Inferior parietal cortex (tissue), 1 donor: Measurements from ENCODE around the gene TANC1.

ENCODE experiments used
- DNase-seq: peaks from one replicate; pipeline ENCODE4 v3.0.0-alpha.2; 2016; ENCODE audit errors: extremely low spot score

TANC1 gene

DNA sequence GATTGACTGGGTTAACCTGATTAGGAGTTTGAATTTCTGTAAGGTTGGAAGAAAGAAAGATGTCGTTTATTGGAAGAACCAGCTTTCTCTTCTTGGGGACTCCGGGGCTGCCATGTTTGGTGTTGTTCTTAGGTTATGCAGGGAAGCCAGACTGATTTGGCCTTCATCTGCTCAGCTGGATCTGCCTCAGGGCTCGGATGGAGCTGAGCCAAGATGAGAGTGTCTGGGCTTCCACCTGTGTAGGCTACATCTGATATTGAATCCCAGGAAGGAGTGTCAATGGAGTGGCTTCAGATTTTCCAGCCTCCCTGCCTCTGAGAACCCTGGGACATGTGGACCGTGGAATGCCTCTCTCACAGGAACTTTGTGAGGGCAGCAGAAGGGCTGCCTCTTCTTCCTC is 192.0 kb downstream of the TANC1 start:
- DNase-seq: no peak

DNA sequence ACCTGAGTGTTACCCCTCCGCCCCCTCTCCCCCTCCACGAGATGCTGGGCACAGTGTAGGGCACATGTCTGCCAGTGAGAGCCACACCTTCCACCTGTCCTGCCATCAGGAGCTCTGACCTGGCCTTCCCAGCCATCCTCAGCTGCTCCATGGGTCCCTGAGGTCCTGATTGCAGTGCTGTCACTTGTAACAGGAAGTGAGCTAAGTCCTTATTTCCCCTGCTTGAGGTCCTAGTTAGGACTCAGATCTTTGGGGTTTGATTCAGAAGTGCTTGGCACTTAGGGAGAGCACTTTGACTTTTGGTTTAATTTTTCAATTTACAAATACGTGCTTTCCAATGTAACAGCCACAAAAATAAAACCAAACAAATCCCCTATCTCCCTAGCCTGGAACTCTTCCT is 192.5 kb downstream of the TANC1 start:
- no peak for DNase-seq

DNA sequence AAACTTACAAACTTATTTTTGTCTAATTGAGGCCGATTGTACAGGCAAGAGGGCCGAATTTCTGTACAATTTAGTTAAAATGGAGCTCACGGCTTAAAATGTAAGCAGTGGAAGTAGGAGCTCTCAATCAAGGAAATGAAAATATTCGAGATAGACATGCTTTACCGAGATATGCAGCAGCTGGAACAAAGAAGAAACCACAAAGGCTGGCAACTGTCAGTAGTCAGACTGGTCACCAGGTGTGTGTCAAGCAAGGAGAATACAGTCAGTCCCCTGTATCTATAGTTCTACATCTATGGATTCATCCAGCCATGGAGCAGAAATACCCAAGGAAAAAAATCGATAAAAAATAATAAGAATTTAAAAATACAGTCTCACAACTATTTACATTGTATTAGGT is 195.5 kb downstream of the TANC1 start:
- no peak for DNase-seq

DNA sequence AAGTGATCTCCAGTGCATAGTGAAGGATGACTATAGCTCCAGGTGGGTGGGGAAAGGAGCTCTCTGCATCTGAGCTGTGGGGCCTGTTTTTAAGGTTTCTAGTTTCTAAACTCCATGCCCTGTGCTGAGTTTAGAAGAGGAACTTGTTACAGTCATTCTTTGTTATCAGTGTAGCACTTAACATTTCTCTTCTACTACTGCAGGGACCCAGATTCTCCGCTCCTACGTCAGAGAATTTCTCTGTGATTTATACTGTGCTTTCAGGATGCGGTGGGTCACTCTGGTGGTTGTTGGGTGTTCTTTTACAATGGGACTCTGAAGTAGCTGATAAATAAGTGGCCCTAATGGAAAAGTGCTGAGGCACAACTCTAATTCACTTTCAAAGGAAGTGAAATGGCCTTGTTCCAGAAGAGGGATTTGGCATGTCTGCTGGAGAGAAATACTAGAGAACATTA is 196.0 kb downstream of the TANC1 start:
- DNase-seq: no peak

DNA sequence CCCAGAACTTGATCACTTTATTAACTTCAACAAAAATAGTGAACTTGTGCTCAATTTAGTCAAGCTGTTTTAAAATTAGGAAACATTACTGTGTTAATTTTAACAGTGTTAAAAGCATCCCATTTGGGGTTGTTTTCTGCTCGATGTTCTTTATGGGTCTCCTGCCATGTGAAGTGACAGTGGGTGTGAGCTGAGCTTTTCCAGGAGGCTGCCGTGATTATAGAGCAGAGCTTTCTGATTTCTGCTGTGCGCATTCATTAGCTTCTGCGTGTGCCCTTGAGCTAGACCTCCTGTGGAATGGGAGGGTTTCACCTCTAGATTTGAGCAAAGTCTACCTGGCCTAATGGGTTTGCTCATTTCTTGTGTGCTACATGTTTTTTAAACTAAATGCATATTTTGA is 196.6 kb downstream of the TANC1 start:
- no peak for DNase-seq

DNA sequence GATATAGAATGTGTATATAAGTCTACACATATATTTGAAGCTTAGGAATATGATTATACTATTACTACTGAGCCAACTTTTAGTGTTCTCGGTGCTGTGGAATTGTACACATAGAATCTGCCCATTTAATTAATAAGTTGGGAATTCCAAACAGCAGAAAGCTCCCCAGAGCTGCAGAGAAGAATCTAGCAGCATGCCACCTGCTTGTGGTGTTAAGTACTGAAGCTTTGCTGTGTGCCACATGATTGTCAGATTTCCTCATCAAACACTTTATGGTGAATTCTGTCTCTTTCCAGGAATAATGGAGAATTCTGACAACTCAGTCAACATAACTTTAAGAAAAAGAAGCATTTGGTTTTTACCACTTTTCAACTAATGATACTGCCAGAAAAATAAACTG is 200.3 kb downstream of the TANC1 start:
- DNase-seq: no peak

DNA sequence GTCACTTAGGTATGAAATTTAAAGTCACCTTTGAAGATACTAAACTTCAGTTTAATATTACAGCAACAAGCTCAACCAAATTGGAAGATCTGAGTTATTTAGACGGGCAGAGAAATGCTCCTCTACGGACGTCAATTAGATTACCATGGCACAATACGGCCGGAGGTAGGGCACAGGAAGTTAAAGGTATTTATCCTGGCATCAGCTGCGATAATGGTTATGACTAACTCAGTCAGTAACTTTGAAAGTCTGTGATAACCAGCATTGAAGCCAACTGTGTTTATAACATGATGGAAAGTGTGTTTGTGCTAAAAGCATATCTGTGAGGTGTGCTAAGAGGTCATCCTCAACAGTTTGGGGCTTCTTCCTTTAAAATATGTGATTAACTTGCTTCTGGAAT is 200.7 kb downstream of the TANC1 start:
- no peak for DNase-seq

DNA sequence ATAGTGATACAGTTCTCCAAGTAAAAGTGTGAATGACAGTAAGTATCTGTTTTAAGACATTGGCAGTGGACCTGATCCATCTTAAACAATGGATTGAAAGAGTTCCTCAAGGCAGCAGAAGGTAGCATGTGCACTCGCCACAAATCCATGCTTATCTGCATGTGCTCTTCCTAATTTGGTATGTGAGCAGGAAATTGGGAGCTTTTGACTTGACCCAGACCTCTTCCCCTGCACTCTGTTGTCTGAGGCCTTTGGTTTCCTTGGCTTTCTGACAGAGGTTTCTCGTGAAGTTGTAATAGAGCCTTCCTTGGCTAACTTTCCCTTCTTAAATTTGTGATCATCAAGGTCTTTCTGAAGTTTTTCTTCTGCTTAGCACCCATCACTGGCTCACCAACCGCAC is 204.0 kb downstream of the TANC1 start:
- DNase-seq: no peak

DNA sequence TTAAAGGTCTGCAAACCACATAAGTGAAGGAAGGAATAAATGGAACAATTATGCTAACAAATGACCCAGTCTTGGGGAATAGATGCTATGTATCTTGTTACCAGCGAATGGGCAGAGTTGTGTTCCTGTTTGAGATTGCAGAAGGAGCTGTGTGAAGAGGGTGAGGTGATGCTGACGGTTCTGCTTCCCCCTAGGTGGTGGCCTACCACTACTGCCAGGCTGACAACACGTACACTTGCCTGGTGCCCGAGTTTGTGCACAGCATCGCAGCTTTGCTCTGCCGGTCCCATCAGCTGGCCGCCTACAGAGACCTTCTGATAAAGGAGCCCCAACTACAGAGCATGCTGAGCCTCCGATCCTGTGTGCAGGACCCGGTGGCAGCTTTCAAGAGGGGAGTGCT is 206.3 kb downstream of the TANC1 start:
- DNase-seq: no peak

DNA sequence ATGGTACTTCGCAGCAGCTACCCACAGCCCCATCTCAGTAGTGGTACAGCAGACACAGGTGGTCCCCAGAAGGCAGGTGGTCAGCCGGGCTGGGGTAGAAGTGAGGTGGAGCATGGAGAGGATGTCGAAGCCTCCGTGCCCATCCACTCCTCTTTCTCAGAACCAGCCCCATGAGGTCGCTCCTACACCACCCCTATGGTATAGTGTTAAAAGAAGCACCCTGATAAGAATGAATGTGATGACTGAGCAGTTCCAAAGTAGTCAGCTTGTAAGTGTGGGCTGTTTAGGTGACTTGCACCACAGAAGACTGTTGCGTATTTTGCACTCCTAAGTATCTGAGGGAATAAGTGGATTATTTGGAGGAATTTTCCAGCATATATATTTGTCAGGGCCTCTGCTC is 206.7 kb downstream of the TANC1 start:
- DNase-seq: no peak

DNA sequence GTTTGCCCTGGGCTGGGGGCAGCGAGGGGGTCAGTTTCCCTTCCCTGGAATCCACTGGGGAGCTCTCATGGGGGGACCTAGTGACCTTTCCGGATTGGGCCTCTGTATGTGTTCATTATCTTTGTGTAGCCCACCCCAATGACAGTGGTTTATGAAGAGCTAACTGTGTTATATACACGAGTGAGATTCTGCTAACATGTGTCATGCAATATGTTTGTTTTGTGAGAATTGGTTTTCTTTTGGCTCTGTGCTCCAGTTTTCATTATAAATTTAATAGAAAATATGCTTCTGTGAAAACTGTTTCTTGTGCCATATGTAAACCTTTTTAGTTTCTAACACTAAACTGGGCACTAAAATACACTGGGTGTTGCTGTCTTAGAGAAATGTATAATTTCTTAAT is 207.5 kb downstream of the TANC1 start:
- DNase-seq: no peak

DNA sequence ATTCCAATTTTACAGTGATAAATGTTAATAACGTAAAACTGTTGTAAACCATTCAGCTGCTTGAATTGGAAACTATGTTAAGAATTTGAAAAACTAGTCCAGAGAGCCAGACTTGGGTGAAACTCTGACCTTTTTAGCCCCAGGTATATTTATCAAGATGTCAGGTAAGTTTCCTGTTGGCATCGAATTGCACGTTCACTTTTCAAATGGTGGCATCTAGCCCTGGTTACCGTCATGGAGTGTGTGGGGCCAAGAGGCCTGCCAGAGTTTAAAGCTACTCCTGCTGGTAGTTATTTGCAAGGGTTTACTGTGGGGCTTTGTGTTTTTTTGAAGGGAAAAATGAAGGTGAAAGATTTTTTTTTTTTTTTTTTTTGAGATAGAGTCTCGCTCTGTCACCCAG is 208.1 kb downstream of the TANC1 start:
- no peak for DNase-seq

DNA sequence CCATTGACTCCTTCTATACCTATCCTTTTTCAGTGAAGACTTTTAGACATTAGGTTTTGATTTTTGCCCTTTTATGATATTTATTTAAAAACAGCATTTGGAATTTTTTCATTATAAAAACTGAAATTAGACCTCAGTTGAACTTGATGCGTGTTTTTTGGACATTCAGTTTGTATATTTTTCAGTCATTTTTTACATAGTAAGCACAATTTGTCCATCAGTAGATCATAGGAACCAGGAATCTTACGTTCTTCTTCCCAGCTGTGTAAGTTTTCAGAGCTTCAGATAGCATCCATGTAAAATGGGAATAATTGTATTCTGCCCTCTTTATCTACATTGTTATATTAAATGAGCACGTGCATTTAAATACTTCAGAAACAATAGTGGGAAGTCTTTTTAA is 208.9 kb downstream of the TANC1 start:
- DNase-seq: no peak

DNA sequence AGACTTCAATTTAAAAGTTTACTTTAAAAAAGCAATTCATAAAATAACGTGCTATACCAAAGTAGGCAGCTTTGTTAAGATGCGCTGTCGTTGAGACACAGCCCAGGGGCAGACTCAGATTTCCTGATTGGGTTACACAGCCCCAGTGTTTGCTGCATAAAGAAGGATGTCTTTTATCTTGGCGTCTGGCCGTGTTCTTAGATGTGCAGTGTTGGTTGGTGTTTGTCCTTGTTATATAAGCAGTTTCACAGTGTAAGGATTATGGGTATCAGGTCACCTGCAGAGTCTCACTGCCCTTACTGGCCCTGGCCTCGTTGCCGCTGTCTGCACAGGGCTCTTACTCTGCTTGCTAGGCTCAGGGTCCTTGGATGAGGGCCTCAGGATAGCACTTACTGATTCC is 209.5 kb downstream of the TANC1 start:
- no peak for DNase-seq

DNA sequence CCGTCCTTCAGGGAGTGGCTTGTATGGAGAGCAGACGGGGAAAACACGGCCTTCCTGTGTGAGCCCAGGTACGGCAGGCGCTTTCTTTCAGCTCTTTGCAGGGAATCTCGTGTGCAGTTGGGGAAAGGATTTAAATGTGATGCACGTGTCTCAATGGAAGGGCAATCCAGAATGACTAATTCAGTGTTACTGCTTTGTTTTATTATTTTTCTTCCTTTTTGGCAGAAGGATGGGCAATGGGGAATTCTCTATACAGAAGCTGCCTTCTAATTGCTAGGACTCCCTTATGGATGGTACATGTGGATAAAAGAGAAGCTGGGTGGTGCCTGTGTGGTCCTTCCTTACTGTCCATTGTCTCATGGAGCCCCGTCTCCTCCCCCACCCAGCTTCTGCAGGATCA is 210.7 kb downstream of the TANC1 start:
- DNase-seq: no peak

DNA sequence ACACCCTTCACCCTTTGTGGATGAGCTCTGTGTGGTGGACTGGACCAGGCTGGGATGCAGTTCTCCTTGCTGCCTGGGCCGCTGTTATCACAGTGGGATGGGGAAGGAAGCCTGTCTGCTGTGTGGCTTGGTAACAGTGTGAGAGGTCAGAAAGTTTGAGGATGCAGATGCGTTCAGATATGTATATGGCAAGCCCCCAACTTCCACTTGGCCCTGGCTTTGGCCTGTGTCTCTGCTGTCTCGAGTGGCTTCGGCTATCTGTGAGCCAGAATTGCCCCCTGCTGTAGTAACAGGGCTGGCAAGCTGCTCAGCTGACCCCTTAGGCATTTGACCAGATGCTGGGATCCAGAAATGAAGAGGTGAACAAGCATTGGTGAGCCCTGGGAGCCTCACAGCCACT is 211.3 kb downstream of the TANC1 start:
- DNase-seq: no peak

DNA sequence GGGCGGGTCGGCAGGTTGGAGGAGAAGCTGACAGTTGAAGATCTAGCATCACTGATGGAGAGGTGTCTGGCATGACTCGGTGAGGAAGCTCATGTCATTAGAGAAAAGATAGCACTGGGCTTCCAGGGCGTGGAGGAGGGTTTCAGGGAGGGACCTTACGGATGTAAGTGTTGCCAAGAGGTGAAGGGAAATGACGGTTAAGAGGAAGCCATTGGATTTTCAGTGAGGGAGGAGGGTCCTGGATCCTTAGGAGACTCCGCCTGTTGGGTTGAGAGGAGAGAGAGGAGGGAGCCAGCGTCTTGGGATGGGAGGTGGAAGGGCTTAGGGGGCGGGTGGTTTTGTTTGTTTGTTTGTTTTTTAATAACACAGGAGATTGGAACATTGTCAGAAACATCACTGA is 214.9 kb downstream of the TANC1 start:
- no peak for DNase-seq

DNA sequence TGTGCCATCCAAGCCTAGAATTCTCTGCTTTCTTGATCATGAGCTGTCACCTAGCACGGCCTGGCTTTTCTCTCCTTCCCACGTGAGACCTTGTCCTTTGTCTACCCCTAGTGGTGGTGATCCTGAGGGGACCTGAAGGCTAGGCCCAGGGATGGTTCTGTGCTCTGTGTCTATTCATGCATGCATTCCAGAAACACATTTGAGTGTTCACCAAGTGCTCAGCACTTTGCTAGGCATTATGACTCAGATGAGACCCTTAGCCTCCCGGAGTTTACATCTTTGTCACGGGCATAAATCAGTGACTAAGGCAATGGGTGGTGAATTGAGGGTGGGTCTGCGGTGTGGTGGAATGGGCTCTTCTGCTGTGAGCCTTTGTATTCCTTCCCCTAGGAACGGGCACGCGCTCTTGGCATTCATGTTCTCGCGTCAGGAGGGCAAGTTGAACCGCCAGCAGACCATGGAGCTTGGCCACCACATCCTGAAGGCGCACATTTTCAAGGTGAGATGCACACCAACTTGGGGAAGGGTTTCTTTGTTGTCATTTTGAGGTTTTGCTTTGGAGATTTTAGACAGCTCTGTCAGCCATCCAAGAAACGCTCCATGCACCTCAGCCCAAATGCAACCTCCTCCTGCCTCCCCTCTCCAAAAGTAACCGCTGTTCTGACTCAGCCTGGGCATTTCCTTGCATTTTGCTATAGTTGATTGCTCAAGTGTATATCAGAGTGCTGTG is 217.1 kb downstream of the TANC1 start:
- DNase-seq: no peak

DNA sequence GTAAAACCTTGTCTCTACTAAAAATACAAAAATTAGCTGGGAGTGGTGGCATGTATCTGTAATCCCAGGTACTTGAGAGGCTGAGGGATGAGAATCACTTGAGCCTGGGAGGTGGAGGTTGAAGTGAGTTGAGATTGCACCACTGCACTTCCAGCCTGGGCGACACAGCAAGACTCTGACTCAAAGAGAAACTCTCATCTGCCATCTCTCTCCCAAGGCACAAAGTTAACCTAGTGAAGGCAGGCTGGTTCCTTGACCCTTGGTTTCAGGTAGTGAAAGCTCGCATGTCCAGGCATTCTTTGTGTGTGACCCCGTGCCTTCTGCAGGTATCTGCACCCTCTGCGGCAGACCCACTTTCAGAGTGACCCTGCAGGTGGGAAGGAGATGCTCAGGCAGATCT is 218.0 kb downstream of the TANC1 start:
- no peak for DNase-seq

DNA sequence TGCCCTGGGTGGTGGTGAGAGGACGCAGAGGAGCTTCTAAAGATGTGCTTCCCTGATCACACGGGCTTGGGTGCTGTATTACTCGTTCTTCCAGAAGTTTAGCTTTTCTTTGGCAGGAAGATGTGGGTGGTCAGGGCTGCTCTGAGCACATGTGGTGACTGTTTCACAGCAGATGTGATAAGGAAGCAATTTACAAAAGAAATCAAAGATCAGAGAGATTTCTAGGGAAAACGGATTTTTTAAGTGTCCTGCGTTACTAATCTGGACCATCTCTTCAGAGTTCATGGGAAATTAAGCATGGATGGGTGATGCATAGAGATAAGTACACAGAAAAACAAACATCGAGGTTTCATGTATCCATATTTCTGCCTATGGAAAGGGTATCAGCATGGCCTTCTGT is 218.7 kb downstream of the TANC1 start:
- no peak for DNase-seq

DNA sequence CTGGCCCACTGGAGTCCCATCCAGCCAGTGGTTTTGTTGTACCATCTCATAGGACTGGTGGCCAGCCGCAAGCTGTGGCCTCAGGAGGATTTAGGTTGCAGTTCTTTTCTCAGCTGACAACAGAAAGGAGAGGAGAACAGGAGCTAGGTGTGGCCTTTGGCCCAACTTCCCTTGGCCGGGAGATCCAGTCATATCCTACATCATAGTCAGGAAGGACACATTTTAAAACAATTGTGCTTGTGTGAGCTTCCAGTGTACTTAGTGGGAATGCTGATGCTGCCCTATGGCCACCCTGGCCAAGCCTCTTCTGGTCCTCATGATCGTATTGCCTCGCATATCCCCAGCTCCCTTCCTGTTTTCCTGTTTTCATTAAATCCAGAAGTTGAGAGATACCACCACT is 220.0 kb downstream of the TANC1 start:
- DNase-seq: no peak

DNA sequence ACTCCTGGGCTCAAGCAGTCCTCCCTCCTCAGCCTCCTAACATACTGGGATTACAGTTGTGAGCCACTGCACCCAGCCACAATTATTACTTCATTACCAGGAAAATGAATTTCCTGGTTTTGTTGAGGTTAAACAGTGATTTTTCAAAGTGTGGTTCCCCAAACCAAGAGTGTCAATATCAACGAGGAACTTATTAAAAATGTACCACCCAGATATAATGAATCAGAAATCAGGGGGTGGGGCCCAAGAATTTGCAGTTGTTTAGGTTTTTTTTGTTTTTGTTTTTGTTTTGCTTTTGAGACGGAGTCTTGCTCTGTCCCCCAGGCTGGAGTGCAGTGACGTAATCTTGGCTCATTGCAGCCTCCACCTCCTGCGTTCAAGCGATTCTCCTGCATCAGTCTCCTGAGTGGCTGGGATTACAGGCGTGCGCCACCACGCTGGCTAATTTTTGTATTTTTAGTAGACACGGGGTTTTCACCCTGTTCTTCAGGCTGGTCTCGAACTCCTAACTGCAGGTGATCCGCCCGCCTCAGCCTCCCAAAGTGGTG is 224.0 kb downstream of the TANC1 start:
- DNase-seq: no peak

DNA sequence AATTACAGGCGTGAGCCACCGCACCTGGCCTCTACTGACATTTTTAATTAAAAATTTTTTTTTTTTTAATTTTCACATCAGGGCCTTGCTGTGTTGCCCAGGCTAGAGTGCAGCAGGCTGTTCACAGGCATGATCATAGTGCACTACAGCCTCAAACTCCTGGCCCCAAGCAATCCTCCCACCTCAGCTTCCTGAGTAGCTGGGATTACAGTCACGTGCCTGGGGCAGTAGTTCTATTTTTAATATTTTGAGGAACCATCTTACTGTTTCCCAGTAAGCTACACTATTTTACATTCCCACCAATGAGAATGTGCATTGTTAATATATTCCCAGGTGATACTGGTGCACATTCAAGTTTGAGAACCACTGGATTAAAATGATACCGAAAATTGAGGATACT is 225.4 kb downstream of the TANC1 start:
- DNase-seq: no peak

DNA sequence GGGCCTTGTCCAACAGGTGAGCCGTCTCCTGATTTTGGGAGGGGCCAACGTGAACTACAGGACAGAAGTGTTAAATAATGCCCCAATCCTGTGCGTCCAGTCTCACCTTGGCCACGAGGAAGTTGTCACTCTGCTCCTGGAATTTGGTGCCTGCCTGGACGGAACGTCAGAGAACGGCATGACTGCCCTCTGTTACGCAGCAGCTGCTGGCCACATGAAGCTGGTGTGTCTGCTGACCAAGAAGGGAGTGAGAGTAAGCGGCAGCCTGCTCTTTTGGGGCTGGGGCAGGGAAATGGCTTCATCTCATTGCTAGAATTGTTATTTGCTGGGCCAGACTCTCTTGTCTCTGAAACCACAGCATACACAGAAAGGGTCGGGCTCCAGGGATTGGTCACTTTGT is 225.8 kb downstream of the TANC1 start:
- DNase-seq: no peak
